Measurements from ENCODE around the gene RIBC2.

RIBC2 gene

GRCh38 chr22:45476814-45477213, 63.3 kb downstream of the RIBC2 start:
- no peak for DNase-seq

- DNase-seq, result no peak
Measured at GRCh38 chr22:45477366-45478107, 64.0 kb downstream of the RIBC2 start.

GRCh38 chr22:45478108-45478771, 64.7 kb downstream of the RIBC2 start:
- DNase-seq, result no peak

- DNase-seq, result no peak
Measured at GRCh38 chr22:45480717-45481116, 67.2 kb downstream of the RIBC2 start.

- DNase-seq, result no peak
Measured at GRCh38 chr22:45481661-45482060, 68.2 kb downstream of the RIBC2 start.

Measured in SIG-M5 (cell line).